Peyer's patch (tissue), 4 donors: ENCODE data around the gene ZFP69B.

ENCODE experiments used
- POLR2A ChIP-seq, 2 donors: fragments of 450-650 bp; IDR thresholded peaks; one replicate each; pipeline ENCODE4 v1.5.1; 2017; ENCODE audit warnings: antibody characterized with exemption in 2 of 2, mild to moderate bottlenecking in 2 of 2, moderate library complexity in 2 of 2
- TF ChIP-seq, protein P1 (sequence below), 6 experiments: fragments of 450-650 bp in 4 of 6; fragments of 200-600 bp in 2 of 6; sonication (generic) in 1 of 6; IDR thresholded peaks; one replicate each; pipeline ENCODE4 v1.5.1; 2017 to 2019; ENCODE audit warnings: antibody characterized with exemption in 6 of 6, mild to moderate bottlenecking in 3 of 6, moderate library complexity in 1 of 6

DNA sequence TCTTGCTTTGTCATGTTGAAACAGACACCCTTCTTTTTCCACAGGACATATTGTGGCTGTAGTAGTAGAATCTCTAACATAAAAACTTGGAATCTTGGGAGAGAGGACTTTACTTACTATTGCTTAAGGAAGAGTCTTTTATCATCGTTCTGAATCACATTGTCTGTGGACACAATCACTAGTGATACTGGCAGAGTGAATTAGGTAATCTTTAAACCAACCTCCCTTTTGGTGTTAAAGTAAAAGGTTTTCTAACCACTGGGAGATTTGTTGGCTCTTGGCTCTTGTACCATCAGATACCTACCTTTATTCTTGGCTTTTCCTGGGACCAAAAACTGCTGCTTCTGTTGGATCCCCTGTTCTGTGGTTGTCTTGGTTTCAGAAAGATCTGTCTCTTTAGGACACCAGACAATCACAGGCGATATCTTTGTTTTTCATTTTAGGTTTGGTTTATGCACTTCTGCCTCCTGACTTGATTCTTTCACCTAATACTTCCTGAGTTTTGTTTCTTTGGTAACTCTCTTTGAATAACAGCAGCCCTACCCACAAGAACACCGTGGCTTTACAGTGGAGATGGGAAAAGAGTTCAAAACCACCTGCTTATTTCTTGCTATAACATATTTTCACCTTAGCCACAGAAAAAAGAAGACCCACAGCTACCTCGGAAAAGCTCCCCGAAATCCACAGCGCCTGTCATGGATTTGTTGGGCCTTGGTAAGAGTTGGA is 36.6 kb upstream of the ZFP69B start:
- TF ChIP-seq, protein P1, sequence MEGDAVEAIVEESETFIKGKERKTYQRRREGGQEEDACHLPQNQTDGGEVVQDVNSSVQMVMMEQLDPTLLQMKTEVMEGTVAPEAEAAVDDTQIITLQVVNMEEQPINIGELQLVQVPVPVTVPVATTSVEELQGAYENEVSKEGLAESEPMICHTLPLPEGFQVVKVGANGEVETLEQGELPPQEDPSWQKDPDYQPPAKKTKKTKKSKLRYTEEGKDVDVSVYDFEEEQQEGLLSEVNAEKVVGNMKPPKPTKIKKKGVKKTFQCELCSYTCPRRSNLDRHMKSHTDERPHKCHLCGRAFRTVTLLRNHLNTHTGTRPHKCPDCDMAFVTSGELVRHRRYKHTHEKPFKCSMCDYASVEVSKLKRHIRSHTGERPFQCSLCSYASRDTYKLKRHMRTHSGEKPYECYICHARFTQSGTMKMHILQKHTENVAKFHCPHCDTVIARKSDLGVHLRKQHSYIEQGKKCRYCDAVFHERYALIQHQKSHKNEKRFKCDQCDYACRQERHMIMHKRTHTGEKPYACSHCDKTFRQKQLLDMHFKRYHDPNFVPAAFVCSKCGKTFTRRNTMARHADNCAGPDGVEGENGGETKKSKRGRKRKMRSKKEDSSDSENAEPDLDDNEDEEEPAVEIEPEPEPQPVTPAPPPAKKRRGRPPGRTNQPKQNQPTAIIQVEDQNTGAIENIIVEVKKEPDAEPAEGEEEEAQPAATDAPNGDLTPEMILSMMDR (IDR thresholded peaks at IDR 0.05), result no peak
- TF ChIP-seq POLR2A (IDR thresholded peaks at IDR 0.05), result no peak
